Measurements from ENCODE around the gene ERC2.

- TF ChIP-seq CTCF (IDR thresholded peaks at IDR 0.05), result no peak
- no peak for TF ChIP-seq ZFX (IDR thresholded peaks at IDR 0.05; ENCODE audit: borderline replicate concordance)
Measured at GRCh38 chr3:56124546-56124945, 343.7 kb downstream of the ERC2 start.

Data from 22Rv1 (cell line).